A673 (cell line): ENCODE data around the gene SUMO3. TPM values are rescaled to one million over a fixed set of nuclear protein-coding genes. Genes with fewer than 3 reads are reported as not detected.
A peak's percentile ranks its signal among the peaks of the same experiment; 100 is the strongest.

Experiments used
- BruUV-seq: library from RNA; stranded (reverse); fragments of 400-500 nt; replicated peaks from 2 replicates; lab custom pipeline; 2021; lab: Mats Ljungman, UMichigan
- CTCF ChIA-PET: fragments of 300-600 bp; sonication (Branson Sonifier 250); formaldehyde crosslinking; loops from one replicate; lab custom pipeline; 2022; ENCODE audit warnings: antibody characterized with exemption; lab: Charles Lee
- POLR2A ChIA-PET: fragments of 300-600 bp; sonication (Branson Sonifier 250); formaldehyde crosslinking; loops from one replicate; lab custom pipeline; 2022; ENCODE audit warnings: antibody characterized with exemption; ENCODE audit not compliant: low non-redundant PET; lab: Charles Lee
- DNase-seq: peaks from one replicate; pipeline ENCODE4 v3.0.0-alpha.2; 2015; ENCODE audit warnings: low spot score
- H3K27ac ChIP-seq: fragments of 200-600 bp; sonication (generic); 2 replicates; pipeline ENCODE4 v1.5.1; 2016; ENCODE audit warnings: mixed run types, low read depth, mild to moderate bottlenecking, mixed read lengths, antibody characterized with exemption, low read length; ENCODE audit not compliant: poor library complexity, severe bottlenecking
- H3K27me3 ChIP-seq: fragments of 200-600 bp; sonication (generic); replicated peaks from 2 replicates; pipeline ENCODE4 v1.6.1; 2017; ENCODE audit warnings: mixed run types, low read depth, mild to moderate bottlenecking, mixed read lengths, antibody characterized with exemption, low read length; ENCODE audit not compliant: insufficient read depth, poor library complexity
- H3K36me3 ChIP-seq: fragments of 200-600 bp; sonication (generic); 2 replicates; pipeline ENCODE4 v1.6.1; 2016; ENCODE audit warnings: mixed run types, mild to moderate bottlenecking, mixed read lengths, antibody characterized with exemption, low read length; ENCODE audit not compliant: insufficient read depth, poor library complexity, severe bottlenecking
- H3K4me1 ChIP-seq: fragments of 200-600 bp; sonication (generic); 2 replicates; pipeline ENCODE4 v1.6.1; 2017; ENCODE audit warnings: mixed run types, mild to moderate bottlenecking, mixed read lengths, antibody characterized with exemption, low read length; ENCODE audit not compliant: insufficient read depth, poor library complexity, severe bottlenecking
- H3K4me3 ChIP-seq: fragments of 200-600 bp; sonication (generic); 2 replicates; pipeline ENCODE4 v1.5.1; 2016; ENCODE audit warnings: low read depth, mixed run types, mild to moderate bottlenecking, mixed read lengths, low read length; ENCODE audit not compliant: poor library complexity, severe bottlenecking
- H3K9me3 ChIP-seq: fragments of 200-600 bp; sonication (generic); 2 replicates; pipeline ENCODE4 v1.6.1; 2016; ENCODE audit warnings: mixed run types, low read depth, mild to moderate bottlenecking, mixed read lengths, antibody characterized with exemption, low read length; ENCODE audit not compliant: poor library complexity, severe bottlenecking
- CTCF ChIP-seq: fragments of 300-800, 200-600 bp; sonication (generic); conservative IDR thresholded peaks from 2 replicates; pipeline ENCODE4 v1.5.1; 2017; ENCODE audit warnings: low read depth, mild to moderate bottlenecking, antibody characterized with exemption, low read length, moderate library complexity, mixed read lengths
- EZH2 ChIP-seq: fragments of 200-600 bp; sonication (generic); IDR thresholded peaks from 2 replicates; pipeline ENCODE4 v1.6.1; 2017; ENCODE audit warnings: borderline replicate concordance, low read depth, mild to moderate bottlenecking, mixed read lengths, antibody characterized with exemption, low read length; ENCODE audit not compliant: poor library complexity, severe bottlenecking
- intact Hi-C: fragments of 100-400 bp; cut with micrococcal nuclease; formaldehyde crosslinking; loops from one replicate; pipeline ENCODE4 v1.10.0; 2022; ENCODE audit not compliant: unreplicated experiment
- total RNA-seq: library from RNA; stranded (reverse); gene quantifications from 2 replicates; pipeline ENCODE4 v1.2.3, GENCODE V29; 2021

Gene SUMO3
- total RNA-seq, 1 experiment from 2014 or later: 132 TPM

- H3K27ac ChIP-seq: peak overlapping the region; percentile 34
- H3K4me1 ChIP-seq: peaks cover 21% of the 10 kb centered on the region
- no peak for DNase-seq
- no peak for TF ChIP-seq CTCF
- no peak for TF ChIP-seq EZH2
- H3K27me3 ChIP-seq: no peaks in the 10 kb centered on the region
- ChIA-PET CTCF (no interaction called here), POLR2A (no interaction called here)
- intact Hi-C loops: no loop called here
- TSS peak; percentile 38 for BruUV-seq
- peaks cover 8% of the 10 kb centered on the region for H3K36me3 ChIP-seq
- H3K4me3 ChIP-seq: peak overlapping the region; percentile 68
- peaks cover 15% of the 10 kb centered on the region for H3K9me3 ChIP-seq
Observed at GRCh38 chr21:44815852-44816628, 1.8 kb downstream of the SUMO3 start.

GRCh38 chr21:44815225-44815624 is 2.6 kb downstream of the SUMO3 start:
- no TSS peak for BruUV-seq
- POLR2A ChIA-PET: no interaction called here

GRCh38 chr21:44814498-44815023 is 3.3 kb downstream of the SUMO3 start:
- CTCF ChIA-PET: no interaction called here
- POLR2A ChIA-PET: no interaction called here
- DNase-seq: no peak

More at GRCh38 chr21:44815225-44815624, 2.6 kb downstream of the SUMO3 start:
- CTCF ChIA-PET: no interaction called here
- peaks cover 21% of the 10 kb centered on the region for H3K4me1 ChIP-seq
- no peaks in the 10 kb centered on the region for H3K27me3 ChIP-seq
- TF ChIP-seq CTCF (no peak), EZH2 (no peak)
- H3K36me3 ChIP-seq: peaks cover 12% of the 10 kb centered on the region
- DNase-seq: no peak
- no peak overlapping the region for H3K4me3 ChIP-seq
- H3K9me3 ChIP-seq: peaks cover 15% of the 10 kb centered on the region
- H3K27ac ChIP-seq: peak overlapping the region; percentile 34
- intact Hi-C loops: no loop called here

More at GRCh38 chr21:44814498-44815023, 3.3 kb downstream of the SUMO3 start:
- peak overlapping the region; percentile 30 for H3K27ac ChIP-seq
- H3K9me3 ChIP-seq: peaks cover 10% of the 10 kb centered on the region
- peaks cover 21% of the 10 kb centered on the region for H3K4me1 ChIP-seq
- no TSS peak for BruUV-seq
- no peaks in the 10 kb centered on the region for H3K27me3 ChIP-seq
- H3K4me3 ChIP-seq: no peak overlapping the region
- intact Hi-C loops: no loop called here
- TF ChIP-seq EZH2 (no peak), CTCF (no peak)
- H3K36me3 ChIP-seq: peaks cover 18% of the 10 kb centered on the region
